GM23338 (cell line): ENCODE results near the gene SCCPDH. TPM values are rescaled to one million over a fixed set of nuclear protein-coding genes. Genes with fewer than 3 reads are reported as not detected.

ENCODE experiments used
- ATAC-seq: fragments of 200-7000 bp; cut with Tn5 transposase; 3 replicates; pipeline ENCODE4 v1.9.1; 2020
- DNase-seq: peaks from one replicate; pipeline ENCODE4 v3.0.0-alpha.2; 2015; ENCODE audit warnings: low spot score
- H2AFZ ChIP-seq: fragments of 200-600 bp; sonication (generic); 2 replicates; pipeline ENCODE4 v1.8.0; 2016; ENCODE audit warnings: antibody characterized with exemption, mild to moderate bottlenecking, moderate library complexity
- H3F3A ChIP-seq: fragments of 200-600 bp; sonication (generic); replicated peaks from 2 replicates; pipeline ENCODE4 v1.8.0; 2017; ENCODE audit warnings: antibody characterized with exemption, mixed run types, low read depth
- H3K27ac ChIP-seq: fragments of 200-600 bp; sonication (generic); 2 replicates; pipeline ENCODE4 v1.6.1; 2016; ENCODE audit warnings: low read depth
- H3K27me3 ChIP-seq: fragments of 200-600 bp; sonication (generic); 2 replicates; pipeline ENCODE4 v1.8.0; 2016; ENCODE audit warnings: mild to moderate bottlenecking, mixed run types, moderate library complexity; ENCODE audit not compliant: insufficient read depth
- H3K36me3 ChIP-seq: fragments of 200-600 bp; sonication (generic); 2 replicates; pipeline ENCODE4 v1.8.0; 2016; ENCODE audit warnings: mild to moderate bottlenecking; ENCODE audit not compliant: insufficient read depth
- H3K4me1 ChIP-seq: fragments of 200-600 bp; sonication (generic); 2 replicates; pipeline ENCODE4 v1.8.0; 2016; ENCODE audit warnings: mild to moderate bottlenecking, moderate library complexity; ENCODE audit not compliant: insufficient read depth
- H3K4me2 ChIP-seq: fragments of 200-600 bp; sonication (generic); 2 replicates; pipeline ENCODE4 v1.7.1; 2017; ENCODE audit warnings: mixed run types
- H3K4me3 ChIP-seq: fragments of 200-600 bp; sonication (generic); 2 replicates; pipeline ENCODE4 v1.6.1; 2016; ENCODE audit warnings: mixed run types
- H3K79me2 ChIP-seq: fragments of 200-600 bp; sonication (generic); replicated peaks from 2 replicates; pipeline ENCODE4 v1.8.0; 2017; ENCODE audit warnings: mild to moderate bottlenecking; ENCODE audit not compliant: insufficient read depth
- H3K9me2 ChIP-seq: fragments of 200-600 bp; sonication (generic); 2 replicates; pipeline ENCODE4 v1.8.0; 2017; ENCODE audit not compliant: insufficient read depth
- H4K20me1 ChIP-seq: fragments of 200-600 bp; sonication (generic); replicated peaks from 2 replicates; pipeline ENCODE4 v1.8.0; 2017; ENCODE audit warnings: mild to moderate bottlenecking; ENCODE audit not compliant: insufficient read depth
- H3K27ac Mint-ChIP-seq: 2 replicates; pipeline ENCODE4 v1.8.0; 2020; ENCODE audit warnings: inconsistent platforms, mild to moderate bottlenecking, moderate library complexity, mixed read lengths
- H3K27me3 Mint-ChIP-seq: 3 replicates; pipeline ENCODE4 v1.8.0; 2022; ENCODE audit warnings: low read depth, mild to moderate bottlenecking, moderate library complexity, mixed read lengths, inconsistent platforms; ENCODE audit not compliant: insufficient read depth, poor library complexity
- H3K36me3 Mint-ChIP-seq: 3 replicates; pipeline ENCODE4 v1.8.0; 2021; ENCODE audit warnings: low read depth, mild to moderate bottlenecking, inconsistent platforms, moderate library complexity, mixed read lengths
- H3K4me1 Mint-ChIP-seq: 3 replicates; pipeline ENCODE4 v1.8.0; 2020; ENCODE audit warnings: mild to moderate bottlenecking, inconsistent platforms, mixed read lengths
- H3K4me3 Mint-ChIP-seq: 3 replicates; pipeline ENCODE4 v1.8.0; 2021; ENCODE audit warnings: moderate library complexity, mild to moderate bottlenecking, inconsistent platforms, mixed read lengths
- H3K9me3 Mint-ChIP-seq: 3 replicates; pipeline ENCODE4 v1.8.0; 2020; ENCODE audit warnings: moderate library complexity, mild to moderate bottlenecking, inconsistent platforms, mixed read lengths
- EZH2 ChIP-seq: fragments of 200-600 bp; sonication (generic); IDR thresholded peaks from one replicate; pipeline ENCODE4 v1.8.0; 2017; ENCODE audit warnings: antibody characterized with exemption, mild to moderate bottlenecking, low read depth; ENCODE audit not compliant: unreplicated experiment
- EZH2phosphoT487 ChIP-seq: fragments of 200-600 bp; sonication (generic); IDR thresholded peaks from one replicate; pipeline ENCODE4 v1.8.1; 2018; ENCODE audit warnings: antibody characterized with exemption; ENCODE audit not compliant: unreplicated experiment
- JUNB ChIP-seq: IDR thresholded peaks from one replicate; pipeline ENCODE4 v1.6.1; 2016; ENCODE audit warnings: antibody characterized with exemption; ENCODE audit not compliant: unreplicated experiment
- NANOG ChIP-seq: IDR thresholded peaks from 2 replicates; pipeline ENCODE4 v1.6.1; 2016; ENCODE audit warnings: antibody characterized with exemption, borderline replicate concordance
- STAT1 ChIP-seq: IDR thresholded peaks from one replicate; pipeline ENCODE4 v1.6.1; 2016; ENCODE audit warnings: antibody characterized with exemption; ENCODE audit not compliant: unreplicated experiment
- polyA plus RNA-seq: library from polyadenylated mRNA; unstranded; fragments of >200 nt; fragmentation: Nextera tagmentation; extraction: Ambion mirVana; gene quantifications from 2 replicates; pipeline ENCODE4 v1.2.1, GENCODE V29; 2016
- total RNA-seq: library from RNA; depleted of rRNA; stranded (reverse); fragments of >200 nt; shearing (Covaris generic); gene quantifications from 2 replicates; pipeline ENCODE4 v1.2.3, GENCODE V29; 2014
- TF ChIP-seq, protein P1 (sequence below): fragments of 250-450 bp; sonication (Bioruptor Pico); IDR thresholded peaks from 2 replicates; pipeline ENCODE4 v1.5.0; 2020; ENCODE audit warnings: mild to moderate bottlenecking, moderate library complexity
- TF ChIP-seq, protein P2 (sequence below), 2 experiments: fragments of 200-600 bp in 1 of 2; sonication (generic) in 1 of 2; conservative IDR thresholded peaks; 2 replicates each; pipeline versions ENCODE4 v1.5.1 to v1.6.1; 2016 to 2017; ENCODE audit warnings: antibody characterized with exemption in 2 of 2, low read depth in 2 of 2, mild to moderate bottlenecking in 2 of 2, moderate library complexity in 1 of 2

Gene SCCPDH
- total and polyA plus RNA-seq, 2 experiments from 2014 or later, result 14.4 to 18.8 TPM

DNA sequence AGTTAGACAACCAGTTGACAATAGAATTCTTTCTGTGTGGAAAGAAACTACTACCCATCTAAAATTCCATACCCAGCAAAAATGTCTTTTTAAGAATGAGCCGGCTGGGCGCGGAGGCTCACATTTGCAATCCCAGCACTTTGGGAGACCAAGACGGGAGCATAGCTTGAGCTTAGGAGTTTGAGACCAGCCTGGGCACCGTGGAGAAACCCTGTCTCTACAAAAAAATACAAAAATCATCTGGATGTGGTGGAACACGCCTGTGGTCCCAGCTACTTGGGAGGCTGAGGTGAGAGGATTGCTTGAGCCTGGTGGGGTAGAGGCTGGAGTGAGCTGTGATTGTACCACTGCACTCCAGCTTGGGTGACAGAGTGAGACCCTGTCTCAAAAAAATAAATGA lies 79.2 kb downstream of the SCCPDH start (continued):
- TF ChIP-seq, protein P1, sequence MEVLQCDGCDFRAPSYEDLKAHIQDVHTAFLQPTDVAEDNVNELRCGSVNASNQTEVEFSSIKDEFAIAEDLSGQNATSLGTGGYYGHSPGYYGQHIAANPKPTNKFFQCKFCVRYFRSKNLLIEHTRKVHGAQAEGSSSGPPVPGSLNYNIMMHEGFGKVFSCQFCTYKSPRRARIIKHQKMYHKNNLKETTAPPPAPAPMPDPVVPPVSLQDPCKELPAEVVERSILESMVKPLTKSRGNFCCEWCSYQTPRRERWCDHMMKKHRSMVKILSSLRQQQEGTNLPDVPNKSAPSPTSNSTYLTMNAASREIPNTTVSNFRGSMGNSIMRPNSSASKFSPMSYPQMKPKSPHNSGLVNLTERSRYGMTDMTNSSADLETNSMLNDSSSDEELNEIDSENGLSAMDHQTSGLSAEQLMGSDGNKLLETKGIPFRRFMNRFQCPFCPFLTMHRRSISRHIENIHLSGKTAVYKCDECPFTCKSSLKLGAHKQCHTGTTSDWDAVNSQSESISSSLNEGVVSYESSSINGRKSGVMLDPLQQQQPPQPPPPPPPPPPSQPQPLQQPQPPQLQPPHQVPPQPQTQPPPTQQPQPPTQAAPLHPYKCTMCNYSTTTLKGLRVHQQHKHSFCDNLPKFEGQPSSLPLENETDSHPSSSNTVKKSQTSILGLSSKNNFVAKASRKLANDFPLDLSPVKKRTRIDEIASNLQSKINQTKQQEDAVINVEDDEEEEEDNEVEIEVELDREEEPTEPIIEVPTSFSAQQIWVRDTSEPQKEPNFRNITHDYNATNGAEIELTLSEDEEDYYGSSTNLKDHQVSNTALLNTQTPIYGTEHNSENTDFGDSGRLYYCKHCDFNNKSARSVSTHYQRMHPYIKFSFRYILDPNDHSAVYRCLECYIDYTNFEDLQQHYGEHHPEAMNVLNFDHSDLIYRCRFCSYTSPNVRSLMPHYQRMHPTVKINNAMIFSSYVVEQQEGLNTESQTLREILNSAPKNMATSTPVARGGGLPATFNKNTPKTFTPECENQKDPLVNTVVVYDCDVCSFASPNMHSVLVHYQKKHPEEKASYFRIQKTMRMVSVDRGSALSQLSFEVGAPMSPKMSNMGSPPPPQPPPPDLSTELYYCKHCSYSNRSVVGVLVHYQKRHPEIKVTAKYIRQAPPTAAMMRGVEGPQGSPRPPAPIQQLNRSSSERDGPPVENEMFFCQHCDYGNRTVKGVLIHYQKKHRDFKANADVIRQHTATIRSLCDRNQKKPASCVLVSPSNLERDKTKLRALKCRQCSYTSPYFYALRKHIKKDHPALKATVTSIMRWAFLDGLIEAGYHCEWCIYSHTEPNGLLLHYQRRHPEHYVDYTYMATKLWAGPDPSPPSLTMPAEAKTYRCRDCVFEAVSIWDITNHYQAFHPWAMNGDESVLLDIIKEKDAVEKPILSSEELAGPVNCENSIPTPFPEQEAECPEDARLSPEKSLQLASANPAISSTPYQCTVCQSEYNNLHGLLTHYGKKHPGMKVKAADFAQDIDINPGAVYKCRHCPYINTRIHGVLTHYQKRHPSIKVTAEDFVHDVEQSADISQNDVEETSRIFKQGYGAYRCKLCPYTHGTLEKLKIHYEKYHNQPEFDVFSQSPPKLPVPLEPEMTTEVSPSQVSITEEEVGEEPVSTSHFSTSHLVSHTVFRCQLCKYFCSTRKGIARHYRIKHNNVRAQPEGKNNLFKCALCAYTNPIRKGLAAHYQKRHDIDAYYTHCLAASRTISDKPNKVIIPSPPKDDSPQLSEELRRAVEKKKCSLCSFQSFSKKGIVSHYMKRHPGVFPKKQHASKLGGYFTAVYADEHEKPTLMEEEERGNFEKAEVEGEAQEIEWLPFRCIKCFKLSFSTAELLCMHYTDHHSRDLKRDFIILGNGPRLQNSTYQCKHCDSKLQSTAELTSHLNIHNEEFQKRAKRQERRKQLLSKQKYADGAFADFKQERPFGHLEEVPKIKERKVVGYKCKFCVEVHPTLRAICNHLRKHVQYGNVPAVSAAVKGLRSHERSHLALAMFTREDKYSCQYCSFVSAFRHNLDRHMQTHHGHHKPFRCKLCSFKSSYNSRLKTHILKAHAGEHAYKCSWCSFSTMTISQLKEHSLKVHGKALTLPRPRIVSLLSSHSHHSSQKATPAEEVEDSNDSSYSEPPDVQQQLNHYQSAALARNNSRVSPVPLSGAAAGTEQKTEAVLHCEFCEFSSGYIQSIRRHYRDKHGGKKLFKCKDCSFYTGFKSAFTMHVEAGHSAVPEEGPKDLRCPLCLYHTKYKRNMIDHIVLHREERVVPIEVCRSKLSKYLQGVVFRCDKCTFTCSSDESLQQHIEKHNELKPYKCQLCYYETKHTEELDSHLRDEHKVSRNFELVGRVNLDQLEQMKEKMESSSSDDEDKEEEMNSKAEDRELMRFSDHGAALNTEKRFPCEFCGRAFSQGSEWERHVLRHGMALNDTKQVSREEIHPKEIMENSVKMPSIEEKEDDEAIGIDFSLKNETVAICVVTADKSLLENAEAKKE, result no peak
- no peak for TF ChIP-seq EZH2phosphoT487

DNA sequence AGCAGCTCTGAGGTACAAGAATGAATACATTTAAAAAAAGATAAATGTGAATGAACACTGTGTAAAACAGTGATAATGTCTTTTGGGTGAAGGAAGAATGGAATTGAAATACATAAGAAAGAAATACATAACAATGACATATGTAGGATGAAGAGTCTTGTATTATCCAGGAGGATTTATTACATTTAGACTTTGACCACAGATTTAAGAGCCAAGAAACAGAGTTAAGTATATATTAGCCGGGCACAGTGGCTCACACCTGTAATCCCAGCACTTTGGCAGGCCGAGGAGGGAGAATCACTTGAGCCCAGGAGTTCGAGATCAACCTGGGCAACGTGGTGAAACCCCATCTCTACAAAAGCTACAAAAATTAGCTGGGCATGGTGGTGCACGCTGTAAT lies 79.7 kb downstream of the SCCPDH start:
- Mint-ChIP-seq H3K9me3 (no peaks in the 10 kb centered on the region), H3K36me3 (no peaks in the 10 kb centered on the region), H3K4me1 (peaks cover 13% of the 10 kb centered on the region), H3K4me3 (no peak overlapping the region), H3K27me3 (peaks cover 7% of the 10 kb centered on the region), H3K27ac (no peak overlapping the region)
- Histone ChIP-seq H2AFZ (peak overlapping the region; percentile 57; the same call in 1 of the 2 replicates), H3K79me2 (no peaks in the 10 kb centered on the region), H3K4me2 (no peak overlapping the region), H3K36me3 (no peaks in the 10 kb centered on the region), H3K27me3 (no peaks in the 10 kb centered on the region), H4K20me1 (no peaks in the 10 kb centered on the region), H3K27ac (no peak overlapping the region), H3K4me1 (no peaks in the 10 kb centered on the region), H3K9me2 (no peaks in the 10 kb centered on the region), H3K4me3 (no peak overlapping the region), H3F3A (no peaks in the 10 kb centered on the region)
- ATAC-seq, result no peak
- TF ChIP-seq EZH2phosphoT487 (no peak), JUNB (no peak), NANOG (no peak), EZH2 (no peak), STAT1 (no peak)
- TF ChIP-seq, protein P2, sequence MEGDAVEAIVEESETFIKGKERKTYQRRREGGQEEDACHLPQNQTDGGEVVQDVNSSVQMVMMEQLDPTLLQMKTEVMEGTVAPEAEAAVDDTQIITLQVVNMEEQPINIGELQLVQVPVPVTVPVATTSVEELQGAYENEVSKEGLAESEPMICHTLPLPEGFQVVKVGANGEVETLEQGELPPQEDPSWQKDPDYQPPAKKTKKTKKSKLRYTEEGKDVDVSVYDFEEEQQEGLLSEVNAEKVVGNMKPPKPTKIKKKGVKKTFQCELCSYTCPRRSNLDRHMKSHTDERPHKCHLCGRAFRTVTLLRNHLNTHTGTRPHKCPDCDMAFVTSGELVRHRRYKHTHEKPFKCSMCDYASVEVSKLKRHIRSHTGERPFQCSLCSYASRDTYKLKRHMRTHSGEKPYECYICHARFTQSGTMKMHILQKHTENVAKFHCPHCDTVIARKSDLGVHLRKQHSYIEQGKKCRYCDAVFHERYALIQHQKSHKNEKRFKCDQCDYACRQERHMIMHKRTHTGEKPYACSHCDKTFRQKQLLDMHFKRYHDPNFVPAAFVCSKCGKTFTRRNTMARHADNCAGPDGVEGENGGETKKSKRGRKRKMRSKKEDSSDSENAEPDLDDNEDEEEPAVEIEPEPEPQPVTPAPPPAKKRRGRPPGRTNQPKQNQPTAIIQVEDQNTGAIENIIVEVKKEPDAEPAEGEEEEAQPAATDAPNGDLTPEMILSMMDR (conservative IDR thresholded peaks at IDR 0.05; ENCODE audit: low read depth in 2 of 2), result no peak
- no peak for DNase-seq
